Fibroblast of mammary gland (primary cell): ENCODE data around the gene BTG1.
"Not testable (repeated sequence)": the region's sequence is repeated elsewhere in the genome, so short reads cannot be mapped to it uniquely, and the experiment has no call there.

Experiments
- DNase-seq: peaks from one replicate; pipeline ENCODE4 v3.0.0-alpha.2; 2010; ENCODE audit warnings: low read depth
- H3K4me3 ChIP-seq: 2 replicates; pipeline ENCODE4 v1.5.1; 2011; ENCODE audit warnings: low read depth, mild to moderate bottlenecking, low read length, moderate library complexity; ENCODE audit not compliant: control insufficient read depth
- TF ChIP-seq, protein P1 (sequence below): conservative IDR thresholded peaks from 2 replicates; pipeline ENCODE4 v1.5.1; 2011; ENCODE audit warnings: low read depth, low read length, inconsistent platforms; ENCODE audit not compliant: control insufficient read depth, insufficient read depth

The BTG1 gene

DNA sequence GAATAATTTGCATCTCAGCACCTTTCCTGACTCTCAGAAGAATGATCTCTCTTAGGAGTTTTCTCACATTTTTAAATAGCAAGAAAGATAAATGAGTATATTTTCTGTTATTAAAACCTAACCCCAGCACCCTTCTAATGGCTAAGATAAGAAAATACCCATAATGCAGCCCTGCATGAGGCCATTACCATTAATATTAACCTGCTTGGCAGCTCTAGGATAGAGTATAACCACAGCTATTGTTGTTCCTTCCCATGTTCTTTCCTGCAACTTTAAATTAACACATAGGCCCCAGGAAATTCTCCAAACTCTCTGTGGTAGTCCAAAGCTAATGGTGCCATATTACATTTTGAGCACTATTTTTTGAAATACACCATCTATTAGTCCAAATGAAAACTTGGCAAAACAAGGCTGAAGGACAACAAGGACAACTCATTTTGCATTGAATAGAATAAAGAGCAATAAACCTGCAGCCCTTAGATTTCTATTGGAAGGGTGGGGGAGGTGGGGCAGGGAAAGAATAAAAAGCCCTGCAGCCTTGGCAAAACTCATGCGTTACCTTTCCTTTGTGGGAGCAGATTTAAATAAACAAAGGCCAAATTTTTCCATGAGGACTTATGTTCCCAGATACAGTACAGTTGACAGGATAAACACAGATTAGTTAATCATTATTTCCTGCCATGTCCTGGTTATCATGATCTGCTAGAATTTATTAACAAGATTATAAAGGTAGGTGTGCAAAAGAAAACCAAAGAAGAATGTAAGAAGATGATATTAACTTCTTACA lies 46.9 kb downstream of the BTG1 start:
- no peak for DNase-seq
- TF ChIP-seq, protein P1, sequence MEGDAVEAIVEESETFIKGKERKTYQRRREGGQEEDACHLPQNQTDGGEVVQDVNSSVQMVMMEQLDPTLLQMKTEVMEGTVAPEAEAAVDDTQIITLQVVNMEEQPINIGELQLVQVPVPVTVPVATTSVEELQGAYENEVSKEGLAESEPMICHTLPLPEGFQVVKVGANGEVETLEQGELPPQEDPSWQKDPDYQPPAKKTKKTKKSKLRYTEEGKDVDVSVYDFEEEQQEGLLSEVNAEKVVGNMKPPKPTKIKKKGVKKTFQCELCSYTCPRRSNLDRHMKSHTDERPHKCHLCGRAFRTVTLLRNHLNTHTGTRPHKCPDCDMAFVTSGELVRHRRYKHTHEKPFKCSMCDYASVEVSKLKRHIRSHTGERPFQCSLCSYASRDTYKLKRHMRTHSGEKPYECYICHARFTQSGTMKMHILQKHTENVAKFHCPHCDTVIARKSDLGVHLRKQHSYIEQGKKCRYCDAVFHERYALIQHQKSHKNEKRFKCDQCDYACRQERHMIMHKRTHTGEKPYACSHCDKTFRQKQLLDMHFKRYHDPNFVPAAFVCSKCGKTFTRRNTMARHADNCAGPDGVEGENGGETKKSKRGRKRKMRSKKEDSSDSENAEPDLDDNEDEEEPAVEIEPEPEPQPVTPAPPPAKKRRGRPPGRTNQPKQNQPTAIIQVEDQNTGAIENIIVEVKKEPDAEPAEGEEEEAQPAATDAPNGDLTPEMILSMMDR, result no peak
- no peak overlapping the region for H3K4me3 ChIP-seq

DNA sequence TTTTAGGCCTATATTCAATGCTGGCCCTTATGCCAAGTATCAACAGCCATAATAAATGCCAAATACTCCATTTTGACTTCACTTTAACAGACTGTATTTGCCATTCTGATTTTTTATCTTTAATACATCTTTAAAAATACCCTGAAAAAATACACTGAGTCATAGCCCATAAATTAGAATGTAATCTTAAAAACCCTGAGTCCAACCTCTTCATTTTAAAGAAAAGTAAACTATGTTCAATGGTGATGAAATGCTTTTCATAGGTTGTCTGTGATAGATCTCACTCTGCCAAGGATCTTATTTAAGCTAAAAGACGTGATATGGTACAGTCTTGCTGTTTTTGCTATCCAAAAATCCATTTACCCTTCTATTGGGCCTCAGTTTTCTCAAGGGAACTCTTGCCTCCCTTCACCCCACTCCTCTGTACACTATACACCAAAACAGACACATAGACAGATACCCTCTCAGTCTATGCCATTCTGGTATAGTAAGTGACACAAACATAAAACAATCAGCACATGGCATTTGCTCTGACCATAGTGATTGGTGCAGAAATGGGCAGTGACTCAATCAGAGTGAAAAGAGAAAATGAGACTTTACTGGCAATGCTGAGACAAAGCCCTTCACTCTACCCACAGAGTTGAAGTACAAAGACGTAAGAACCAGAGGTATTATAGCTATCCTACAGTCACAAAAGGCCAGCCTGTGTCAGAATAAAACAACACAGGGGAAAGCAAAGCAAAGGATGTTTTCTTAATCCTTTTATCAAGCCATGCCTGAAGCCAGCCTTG lies 49.1 kb downstream of the BTG1 start:
- TF ChIP-seq, protein P1, result no peak
- H3K4me3 ChIP-seq, result no peak overlapping the region
- DNase-seq, result peak; percentile 17

DNA sequence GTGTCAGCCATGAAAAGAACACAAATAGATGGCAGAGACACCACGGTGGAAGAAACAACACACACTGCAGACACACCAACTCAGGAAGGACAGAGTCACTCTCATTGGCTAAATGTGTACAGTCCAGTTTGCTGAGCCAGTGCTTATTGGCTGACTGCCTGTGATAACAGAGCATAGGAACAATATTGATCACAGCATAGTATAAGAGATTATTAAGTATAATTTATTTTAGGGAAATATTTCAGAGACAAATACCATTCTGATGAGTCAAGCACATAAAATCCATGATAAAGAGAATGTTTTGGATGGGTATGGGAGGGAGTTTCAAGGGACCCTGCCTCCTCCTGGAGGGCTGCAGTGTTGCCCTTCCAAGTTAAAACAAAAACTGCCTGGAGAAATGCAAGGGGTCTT lies 50.9 kb downstream of the BTG1 start:
- DNase-seq, result peak; percentile 41
- no peak overlapping the region for H3K4me3 ChIP-seq
- TF ChIP-seq, protein P1, result peak; percentile 17

DNA sequence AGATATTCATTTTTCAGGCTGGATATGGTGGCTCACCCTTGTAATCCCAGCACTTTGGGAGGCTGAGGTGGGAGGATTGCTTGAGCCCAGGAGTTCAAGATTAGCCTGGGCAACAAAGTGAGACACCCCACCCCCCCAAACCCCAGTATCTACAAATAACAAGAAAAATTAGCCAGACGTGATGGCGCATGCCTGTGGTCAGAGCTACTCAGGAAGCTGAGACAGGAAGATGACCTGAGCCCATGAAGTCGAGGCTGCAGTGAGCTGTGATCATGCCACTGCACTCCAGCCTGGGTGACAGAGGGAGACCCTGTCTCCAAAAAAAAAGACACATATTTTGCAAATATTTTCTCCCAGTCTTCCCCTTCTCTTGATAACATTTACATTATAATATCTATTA lies 51.3 kb downstream of the BTG1 start:
- peak; percentile 34 for DNase-seq
- H3K4me3 ChIP-seq, result not testable (repeated sequence)
